Measurements from ENCODE around the gene SENP3. TPM values are rescaled to one million over a fixed set of nuclear protein-coding genes. Genes with fewer than 3 reads are reported as not detected.

SENP3 gene
- polyA plus RNA-seq, 1 donor (not counting 4 experiments of a cell fraction or from before 2014, with no cell fraction given), result 99.1 TPM

DNA sequence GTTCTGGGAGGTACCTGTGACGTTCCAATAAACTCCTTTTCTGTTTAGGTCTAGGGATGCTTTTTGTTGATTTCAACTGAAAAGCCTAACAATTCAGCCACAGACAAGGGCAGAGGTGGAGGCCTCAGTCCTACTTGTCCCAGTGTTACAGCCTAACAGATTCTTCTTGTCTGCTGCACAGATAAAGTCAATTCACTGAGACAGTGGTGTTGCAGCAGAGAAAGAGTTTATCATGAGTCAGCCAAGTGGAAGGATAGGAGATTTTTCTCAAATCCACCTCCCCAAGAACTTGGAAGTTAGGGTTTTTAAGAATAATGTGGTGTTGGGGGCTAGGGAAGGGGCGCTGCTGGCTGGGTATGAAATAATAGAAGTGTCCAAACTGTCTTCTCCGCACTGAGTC is 23.7 kb upstream of the SENP3 start:
- dilution Hi-C loops (cut with MboI; ENCODE audit: extremely low pct_ligation_motif_present, low sequenced_read_pairs), result no loop called here
- no peak overlapping the region for H3K27ac ChIP-seq (ENCODE audit: control insufficient read depth, insufficient read depth, low read length)
- no peaks in the 10 kb centered on the region for H4K20me1 ChIP-seq (ENCODE audit: control insufficient read depth, extremely low read depth, insufficient read depth, low read length)
- no peaks in the 10 kb centered on the region for H3K27me3 ChIP-seq (ENCODE audit: control insufficient read depth, extremely low read depth, insufficient read depth, low read length)
- no peak overlapping the region for H3K9ac ChIP-seq (ENCODE audit: control insufficient read depth, extremely low read depth, insufficient read depth, low read length)
- H3K4me3 ChIP-seq (ENCODE audit: control insufficient read depth in 2 of 3, extremely low read depth in 1 of 3, insufficient read depth in 2 of 3, low read depth in 1 of 3, low read length in 3 of 3), result no peak overlapping the region
- H3K9me1 ChIP-seq (ENCODE audit: control insufficient read depth, extremely low read depth, insufficient read depth, low read length), result no peaks in the 10 kb centered on the region
- H2AFZ ChIP-seq (ENCODE audit: control insufficient read depth, low read length), result no peak overlapping the region
- DNase-seq (ENCODE audit: low read depth, low spot score) (no peak), FAIRE-seq (no peak)
- no peaks in the 10 kb centered on the region for H3K79me2 ChIP-seq (ENCODE audit: control insufficient read depth, insufficient read depth, low read length)
- no peaks in the 10 kb centered on the region for H3K4me1 ChIP-seq (ENCODE audit: control insufficient read depth, extremely low read depth, insufficient read depth, low read length)
- H3K4me2 ChIP-seq (ENCODE audit: control insufficient read depth, extremely low read depth, insufficient read depth, low read depth, low read length), result no peak overlapping the region
- TF ChIP-seq, protein P1, sequence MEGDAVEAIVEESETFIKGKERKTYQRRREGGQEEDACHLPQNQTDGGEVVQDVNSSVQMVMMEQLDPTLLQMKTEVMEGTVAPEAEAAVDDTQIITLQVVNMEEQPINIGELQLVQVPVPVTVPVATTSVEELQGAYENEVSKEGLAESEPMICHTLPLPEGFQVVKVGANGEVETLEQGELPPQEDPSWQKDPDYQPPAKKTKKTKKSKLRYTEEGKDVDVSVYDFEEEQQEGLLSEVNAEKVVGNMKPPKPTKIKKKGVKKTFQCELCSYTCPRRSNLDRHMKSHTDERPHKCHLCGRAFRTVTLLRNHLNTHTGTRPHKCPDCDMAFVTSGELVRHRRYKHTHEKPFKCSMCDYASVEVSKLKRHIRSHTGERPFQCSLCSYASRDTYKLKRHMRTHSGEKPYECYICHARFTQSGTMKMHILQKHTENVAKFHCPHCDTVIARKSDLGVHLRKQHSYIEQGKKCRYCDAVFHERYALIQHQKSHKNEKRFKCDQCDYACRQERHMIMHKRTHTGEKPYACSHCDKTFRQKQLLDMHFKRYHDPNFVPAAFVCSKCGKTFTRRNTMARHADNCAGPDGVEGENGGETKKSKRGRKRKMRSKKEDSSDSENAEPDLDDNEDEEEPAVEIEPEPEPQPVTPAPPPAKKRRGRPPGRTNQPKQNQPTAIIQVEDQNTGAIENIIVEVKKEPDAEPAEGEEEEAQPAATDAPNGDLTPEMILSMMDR (optimal IDR thresholded peaks at IDR 0.05 in 1 of 3, IDR thresholded peaks at IDR 0.05 in 1 of 3, conservative IDR thresholded peaks at IDR 0.05 in 1 of 3; ENCODE audit: extremely low read depth in 1 of 3, insufficient read depth in 2 of 3, low read length in 3 of 3), result no peak
- H3K36me3 ChIP-seq (ENCODE audit: control insufficient read depth in 2 of 2, extremely low read depth in 1 of 2, insufficient read depth in 2 of 2, low read length in 2 of 2), result no peaks in the 10 kb centered on the region
- peaks cover 13% of the 10 kb centered on the region for H3K9me3 ChIP-seq (ENCODE audit: control insufficient read depth, low read depth, low read length)

DNA sequence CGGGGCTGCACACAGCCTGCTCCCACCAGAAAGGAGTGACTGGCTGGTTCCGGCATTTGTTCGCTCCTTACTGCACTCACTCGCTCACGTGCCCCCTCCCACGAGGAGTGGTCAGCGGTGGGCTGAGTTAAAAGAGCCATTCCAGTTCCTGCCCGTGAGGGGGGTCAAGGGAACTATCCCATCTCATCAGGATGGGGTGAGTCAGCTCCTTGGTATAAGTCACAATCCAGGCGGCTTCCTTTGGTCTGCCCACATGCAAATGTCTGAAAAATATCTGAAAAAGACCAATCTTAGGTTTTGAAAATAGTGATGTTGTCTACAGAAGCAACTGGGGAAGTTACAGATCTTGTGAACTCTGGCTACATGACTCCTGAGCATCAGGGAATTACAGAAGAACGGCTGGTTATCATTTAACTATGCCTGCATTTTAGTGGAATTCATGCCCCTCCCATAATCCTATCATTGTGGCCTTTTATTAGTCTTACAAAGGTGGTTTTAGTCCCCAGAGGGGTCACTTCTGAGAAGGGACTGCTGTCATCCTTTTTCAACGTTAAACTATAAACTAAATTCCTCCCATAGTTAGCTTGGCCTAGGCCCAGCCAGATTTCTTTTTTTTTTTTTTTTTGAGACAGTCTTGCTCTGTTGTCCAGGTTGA is 22.7 kb upstream of the SENP3 start:
- H3K9me1 ChIP-seq (ENCODE audit: control insufficient read depth, extremely low read depth, insufficient read depth, low read length), result no peaks in the 10 kb centered on the region
- H3K9ac ChIP-seq (ENCODE audit: control insufficient read depth, extremely low read depth, insufficient read depth, low read length), result no peak overlapping the region
- FAIRE-seq, result no peak
- no peak for TF ChIP-seq EZH2 (IDR thresholded peaks at IDR 0.05; ENCODE audit: low read length)
- TF ChIP-seq, protein P1 (optimal IDR thresholded peaks at IDR 0.05 in 1 of 3, IDR thresholded peaks at IDR 0.05 in 1 of 3, conservative IDR thresholded peaks at IDR 0.05 in 1 of 3; ENCODE audit: extremely low read depth in 1 of 3, insufficient read depth in 2 of 3, low read length in 3 of 3), result no peak
- H3K4me3 ChIP-seq (ENCODE audit: control insufficient read depth in 2 of 3, extremely low read depth in 1 of 3, insufficient read depth in 2 of 3, low read depth in 1 of 3, low read length in 3 of 3), result no peak overlapping the region
- no peak for DNase-seq (ENCODE audit: low read depth, low spot score)
- H2AFZ ChIP-seq (ENCODE audit: control insufficient read depth, low read length), result no peak overlapping the region
- H4K20me1 ChIP-seq (ENCODE audit: control insufficient read depth, extremely low read depth, insufficient read depth, low read length), result no peaks in the 10 kb centered on the region
- H3K4me2 ChIP-seq (ENCODE audit: control insufficient read depth, extremely low read depth, insufficient read depth, low read depth, low read length), result no peak overlapping the region
- H3K27me3 ChIP-seq (ENCODE audit: control insufficient read depth, extremely low read depth, insufficient read depth, low read length), result no peaks in the 10 kb centered on the region
- H3K79me2 ChIP-seq (ENCODE audit: control insufficient read depth, insufficient read depth, low read length), result no peaks in the 10 kb centered on the region
- peaks cover 13% of the 10 kb centered on the region for H3K9me3 ChIP-seq (ENCODE audit: control insufficient read depth, low read depth, low read length)
- H3K36me3 ChIP-seq (ENCODE audit: control insufficient read depth in 2 of 2, extremely low read depth in 1 of 2, insufficient read depth in 2 of 2, low read length in 2 of 2), result no peaks in the 10 kb centered on the region
- dilution Hi-C loops (cut with MboI; ENCODE audit: extremely low pct_ligation_motif_present, low sequenced_read_pairs), result no loop called here
- no peak overlapping the region for H3K27ac ChIP-seq (ENCODE audit: control insufficient read depth, insufficient read depth, low read length)
- H3K4me1 ChIP-seq (ENCODE audit: control insufficient read depth, extremely low read depth, insufficient read depth, low read length), result no peaks in the 10 kb centered on the region
